Mesendoderm (in vitro differentiated cells): ENCODE results near the gene SMPDL3A.

Experiments used
- DNase-seq: peaks from one replicate; pipeline ENCODE4 v3.0.0; 2013
- H2AK5ac ChIP-seq: 2 replicates; pipeline ENCODE4 v1.6.1; 2013; ENCODE audit warnings: low read length, inconsistent platforms
- H2BK120ac ChIP-seq: 2 replicates; pipeline ENCODE4 v1.6.1; 2013; ENCODE audit warnings: low read depth, mild to moderate bottlenecking, low read length, moderate library complexity, mixed read lengths
- H2BK15ac ChIP-seq: replicated peaks from 2 replicates; pipeline ENCODE4 v1.6.1; 2013; ENCODE audit warnings: low read depth, mild to moderate bottlenecking, moderate library complexity
- H2BK5ac ChIP-seq: 2 replicates; pipeline ENCODE4 v1.6.1; 2013; ENCODE audit warnings: low read length, inconsistent platforms
- H3K18ac ChIP-seq: 2 replicates; pipeline ENCODE4 v1.6.1; 2013; ENCODE audit warnings: mild to moderate bottlenecking, low read length, mixed read lengths
- H3K23ac ChIP-seq: one replicate; pipeline ENCODE4 v1.6.1; 2013; ENCODE audit warnings: low read length
- H3K27ac ChIP-seq: 2 replicates; pipeline ENCODE4 v1.5.1; 2013; ENCODE audit warnings: low read depth, mild to moderate bottlenecking, inconsistent platforms, low read length, moderate library complexity
- H3K27me3 ChIP-seq: 2 replicates; pipeline ENCODE4 v1.6.1; 2013; ENCODE audit warnings: low read length, control low read depth, mild to moderate bottlenecking, inconsistent platforms; ENCODE audit not compliant: insufficient read depth, poor library complexity
- H3K36me3 ChIP-seq: 2 replicates; pipeline ENCODE4 v1.6.1; 2013; ENCODE audit warnings: low read length, inconsistent platforms; ENCODE audit not compliant: control insufficient read depth, insufficient read depth
- H3K4ac ChIP-seq: one replicate; pipeline ENCODE4 v1.6.1; 2013; ENCODE audit warnings: low read depth, mild to moderate bottlenecking, low read length, moderate library complexity
- H3K4me1 ChIP-seq: 2 replicates; pipeline ENCODE4 v1.6.1; 2013; ENCODE audit warnings: low read depth, low read length, inconsistent platforms; ENCODE audit not compliant: control insufficient read depth
- H3K4me2 ChIP-seq: 2 replicates; pipeline ENCODE4 v1.6.1; 2013; ENCODE audit warnings: low read length
- H3K4me3 ChIP-seq: 2 replicates; pipeline ENCODE4 v1.5.1; 2013; ENCODE audit warnings: mild to moderate bottlenecking, low read length
- H3K56ac ChIP-seq: one replicate; pipeline ENCODE4 v1.6.1; 2013; ENCODE audit warnings: low read length
- H3K79me1 ChIP-seq: 2 replicates; pipeline ENCODE4 v1.6.1; 2013; ENCODE audit warnings: low read length, inconsistent platforms
- H3K79me2 ChIP-seq: 2 replicates; pipeline ENCODE4 v1.6.1; 2013; ENCODE audit warnings: mild to moderate bottlenecking, low read length; ENCODE audit not compliant: control insufficient read depth, insufficient read depth
- H3K9ac ChIP-seq: 2 replicates; pipeline ENCODE4 v1.6.1; 2013; ENCODE audit warnings: low read length, inconsistent platforms
- H4K5ac ChIP-seq: one replicate; pipeline ENCODE4 v1.6.1; 2013; ENCODE audit warnings: low read length
- H4K8ac ChIP-seq: one replicate; pipeline ENCODE4 v1.6.1; 2013; ENCODE audit warnings: low read depth, mild to moderate bottlenecking, control low read depth, low read length, moderate library complexity
- WGBS: extraction: QIAGEN DNeasy Blood & Tissue Kit; methylation state at CpG from one replicate; pipeline ENCODE4 v1.1.7; 2013; ENCODE audit warnings: low lambda C conversion rate, missing lambda C conversion rate; ENCODE audit not compliant: insufficient coverage; ENCODE audit errors: extremely low coverage; 5-methylcytosine and 5-hydroxymethylcytosine counted together

Gene SMPDL3A

DNA sequence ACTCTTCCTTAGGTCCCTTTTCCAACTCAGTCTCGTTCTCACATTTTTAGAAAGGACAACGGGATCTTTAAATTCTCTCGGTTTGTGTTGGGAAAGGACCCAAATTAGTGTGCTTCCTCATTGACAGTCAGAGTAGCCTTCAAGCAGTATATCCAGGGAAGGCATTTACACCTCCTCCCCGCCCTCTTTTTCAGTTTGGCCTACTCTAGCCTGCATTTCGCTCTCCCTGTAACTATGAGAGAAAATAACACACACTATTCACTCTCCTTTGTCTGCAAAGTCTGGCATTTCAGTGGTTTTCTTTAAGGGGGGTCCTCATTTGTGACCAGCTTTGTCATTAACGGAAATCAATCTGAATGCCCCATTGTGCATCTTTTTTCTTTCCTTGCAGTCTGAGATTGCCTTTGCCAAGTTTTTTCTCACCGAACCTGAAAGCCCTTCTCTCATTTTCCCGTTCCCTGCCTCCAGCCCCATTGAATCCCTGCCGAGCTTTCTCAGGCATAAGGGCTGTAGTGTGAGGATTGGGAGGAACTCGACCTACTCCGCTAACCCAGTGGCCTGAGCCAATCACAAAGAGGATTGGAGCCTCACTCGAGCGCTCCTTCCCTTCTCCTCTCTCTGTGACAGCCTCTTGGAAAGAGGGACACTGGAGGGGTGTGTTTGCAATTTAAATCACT lies 9.9 kb upstream of the SMPDL3A start:
- Histone ChIP-seq H3K56ac (no peak overlapping the region), H3K27ac (no peak overlapping the region), H2AK5ac (no peak overlapping the region), H3K4me2 (no peak overlapping the region), H3K4ac (no peak overlapping the region), H3K4me3 (no peak overlapping the region), H3K23ac (no peak overlapping the region), H3K9ac (no peak overlapping the region), H4K5ac (no peak overlapping the region), H2BK120ac (no peak overlapping the region), H3K36me3 (no peaks in the 10 kb centered on the region), H2BK5ac (no peak overlapping the region), H3K79me2 (no peaks in the 10 kb centered on the region), H3K18ac (peak overlapping the region; percentile 23), H3K79me1 (no peaks in the 10 kb centered on the region), H3K4me1 (peaks cover 6% of the 10 kb centered on the region), H4K8ac (no peak overlapping the region), H3K27me3 (no peaks in the 10 kb centered on the region), H2BK15ac (no peak overlapping the region)
- WGBS, result no CpG with 5 or more reads among the region's 13 CpGs
- peak; percentile 86 for DNase-seq

- no peak within 1 kb of the TSS for H2AK5ac ChIP-seq
- H3K27me3 ChIP-seq, result no peaks in the 10 kb centered on the region
- H3K4me3 ChIP-seq, result no peak within 1 kb of the TSS
- H2BK120ac ChIP-seq, result no peak within 1 kb of the TSS
- no peak within 1 kb of the TSS for H3K23ac ChIP-seq
- peaks cover 6% of the 10 kb centered on the region for H3K4me1 ChIP-seq
- no CpG with 5 or more reads among the region's 3 CpGs for WGBS
- H3K9ac ChIP-seq, result no peak within 1 kb of the TSS
- peak within 1 kb of the TSS; percentile 20 for H3K4me2 ChIP-seq
- H3K79me1 ChIP-seq, result no peaks in the 10 kb centered on the region
- H4K8ac ChIP-seq, result no peak within 1 kb of the TSS
- no peak within 1 kb of the TSS for H2BK5ac ChIP-seq
- H2BK15ac ChIP-seq, result no peak within 1 kb of the TSS
- no peaks in the 10 kb centered on the region for H3K36me3 ChIP-seq
- peak within 1 kb of the TSS; percentile 52 for H3K56ac ChIP-seq
- no peak within 1 kb of the TSS for H4K5ac ChIP-seq
- no peak within 1 kb of the TSS for H3K4ac ChIP-seq
- H3K79me2 ChIP-seq, result no peaks in the 10 kb centered on the region
- no peak for DNase-seq
- peak within 1 kb of the TSS; percentile 23 for H3K18ac ChIP-seq
- H3K27ac ChIP-seq, result no peak within 1 kb of the TSS
Measured at GRCh38 chr6:122779667-122780066, 9.4 kb upstream of the SMPDL3A start, which contains the start of gene FABP7. TSS of gene FABP7 (plus strand) at chr6:122779716. CDS start at chr6:122779795, 79 bp downstream.

- Histone ChIP-seq H3K23ac (no peak overlapping the region), H2BK120ac (no peak overlapping the region), H4K5ac (no peak overlapping the region), H3K4me3 (no peak overlapping the region), H3K79me2 (no peaks in the 10 kb centered on the region), H3K4ac (no peak overlapping the region), H2BK15ac (no peak overlapping the region), H3K36me3 (no peaks in the 10 kb centered on the region), H2AK5ac (no peak overlapping the region), H3K56ac (no peak overlapping the region), H4K8ac (no peak overlapping the region), H3K79me1 (no peaks in the 10 kb centered on the region), H3K27ac (no peak overlapping the region), H2BK5ac (no peak overlapping the region), H3K4me2 (no peak overlapping the region), H3K18ac (no peak overlapping the region), H3K9ac (no peak overlapping the region), H3K4me1 (peaks cover 6% of the 10 kb centered on the region), H3K27me3 (no peaks in the 10 kb centered on the region)
- no CpG with 5 or more reads among the region's 5 CpGs for WGBS
- DNase-seq, result peak; percentile 28
Measured at GRCh38 chr6:122780114-122780513, 8.9 kb upstream of the SMPDL3A start.

GRCh38 chr6:122781716-122782115 lies 7.3 kb upstream of the SMPDL3A start:
- Histone ChIP-seq H2AK5ac (no peak overlapping the region), H3K23ac (no peak overlapping the region), H3K36me3 (no peaks in the 10 kb centered on the region), H3K4me2 (no peak overlapping the region), H3K27ac (no peak overlapping the region), H3K27me3 (no peaks in the 10 kb centered on the region), H4K5ac (no peak overlapping the region), H2BK5ac (no peak overlapping the region), H2BK15ac (no peak overlapping the region), H3K4me3 (no peak overlapping the region), H3K4me1 (peaks cover 6% of the 10 kb centered on the region), H3K4ac (no peak overlapping the region), H3K18ac (no peak overlapping the region), H3K9ac (no peak overlapping the region), H4K8ac (no peak overlapping the region), H3K79me1 (no peaks in the 10 kb centered on the region), H3K79me2 (no peaks in the 10 kb centered on the region), H3K56ac (no peak overlapping the region), H2BK120ac (peak overlapping the region; percentile 67)
- WGBS, result no CpG with 5 or more reads among the region's 7 CpGs
- DNase-seq, result no peak

GRCh38 chr6:122783401-122783800 lies 5.7 kb upstream of the SMPDL3A start:
- no peak overlapping the region for H2BK5ac ChIP-seq
- H3K27ac ChIP-seq, result no peak overlapping the region
- H3K18ac ChIP-seq, result no peak overlapping the region
- WGBS, result no CpG with 5 or more reads among the region's 4 CpGs
- no peak overlapping the region for H4K5ac ChIP-seq
- peaks cover 5% of the 10 kb centered on the region for H3K4me1 ChIP-seq
- H3K23ac ChIP-seq, result no peak overlapping the region
- H3K9ac ChIP-seq, result no peak overlapping the region
- no peak overlapping the region for H2BK120ac ChIP-seq
- H3K79me1 ChIP-seq, result no peaks in the 10 kb centered on the region
- H3K4ac ChIP-seq, result no peak overlapping the region
- H3K4me2 ChIP-seq, result no peak overlapping the region
- no peaks in the 10 kb centered on the region for H3K79me2 ChIP-seq
- H3K27me3 ChIP-seq, result no peaks in the 10 kb centered on the region
- no peaks in the 10 kb centered on the region for H3K36me3 ChIP-seq
- no peak overlapping the region for H2AK5ac ChIP-seq
- H2BK15ac ChIP-seq, result no peak overlapping the region
- H3K56ac ChIP-seq, result no peak overlapping the region
- no peak for DNase-seq
- no peak overlapping the region for H3K4me3 ChIP-seq
- no peak overlapping the region for H4K8ac ChIP-seq

- no CpG with 5 or more reads among the region's 1 CpG for WGBS
- Histone ChIP-seq H4K5ac (no peak overlapping the region), H3K56ac (no peak overlapping the region)
Measured at GRCh38 chr6:122785891-122786290, 3.2 kb upstream of the SMPDL3A start.

More at GRCh38 chr6:122785891-122786290, 3.2 kb upstream of the SMPDL3A start:
- H3K79me1 ChIP-seq, result no peaks in the 10 kb centered on the region
- no peak overlapping the region for H3K23ac ChIP-seq
- no peaks in the 10 kb centered on the region for H3K27me3 ChIP-seq
- H3K9ac ChIP-seq, result no peak overlapping the region
- no peak overlapping the region for H3K4me2 ChIP-seq
- H3K18ac ChIP-seq, result no peak overlapping the region
- DNase-seq, result no peak
- H2BK120ac ChIP-seq, result no peak overlapping the region
- H2BK15ac ChIP-seq, result no peak overlapping the region
- no peak overlapping the region for H2BK5ac ChIP-seq
- no peak overlapping the region for H3K4ac ChIP-seq
- H3K36me3 ChIP-seq, result no peaks in the 10 kb centered on the region
- no peak overlapping the region for H3K4me3 ChIP-seq
- H3K27ac ChIP-seq, result no peak overlapping the region
- H2AK5ac ChIP-seq, result no peak overlapping the region
- no peaks in the 10 kb centered on the region for H3K79me2 ChIP-seq
- H3K4me1 ChIP-seq, result peaks cover 2% of the 10 kb centered on the region
- no peak overlapping the region for H4K8ac ChIP-seq
